H1 (cell line): ENCODE data around the gene SAMD14. TPM values are rescaled to one million over a fixed set of nuclear protein-coding genes. Genes with fewer than 3 reads are reported as not detected.

ENCODE experiments used
- CTCF ChIA-PET: fragments of 300-600 bp; sonication (Branson Sonifier 250); formaldehyde crosslinking; loops from one replicate; lab custom pipeline; 2021; ENCODE audit not compliant: partially characterized antibody; lab: Charles Lee
- POLR2A ChIA-PET: fragments of 300-600 bp; sonication (Branson Sonifier 250); formaldehyde crosslinking; loops from one replicate; lab custom pipeline; 2021; ENCODE audit warnings: inconsistent platforms; ENCODE audit not compliant: partially characterized antibody; lab: Charles Lee
- DNase-seq, 2 experiments: peaks; one replicate each; pipeline versions ENCODE4 v3.0.0 to v3.0.0-alpha.2; 2010 to 2022; ENCODE audit warnings: low spot score in 2 of 2, low read depth in 1 of 2, mixed read lengths in 1 of 2
- FAIRE-seq: peaks from 2 replicates; lab custom pipeline; 2011; peaks lifted over from hg19 to GRCh38; lab: Jason Lieb, UNC
- H2AFZ ChIP-seq: 2 replicates; pipeline ENCODE4 v1.8.1; 2012; ENCODE audit warnings: low read length, inconsistent platforms
- H2AK5ac ChIP-seq: 2 replicates; pipeline ENCODE4 v1.6.1; 2013; ENCODE audit warnings: low read depth, low read length
- H2BK120ac ChIP-seq: replicated peaks from 2 replicates; pipeline ENCODE3; 2013; ENCODE audit warnings: low read depth, low read length, inconsistent platforms
- H2BK12ac ChIP-seq: 2 replicates; pipeline ENCODE4 v1.6.1; 2013; ENCODE audit warnings: low read depth, low read length
- H2BK15ac ChIP-seq: 2 replicates; pipeline ENCODE4 v1.6.1; 2013; ENCODE audit warnings: low read length
- H2BK20ac ChIP-seq: 2 replicates; pipeline ENCODE4 v1.6.1; 2013; ENCODE audit warnings: low read length
- H2BK5ac ChIP-seq: 2 replicates; pipeline ENCODE4 v1.6.1; 2013; ENCODE audit warnings: low read depth, low read length
- H3K14ac ChIP-seq: 2 replicates; pipeline ENCODE4 v1.6.1; 2013; ENCODE audit warnings: inconsistent platforms; ENCODE audit not compliant: insufficient read length
- H3K18ac ChIP-seq: 2 replicates; pipeline ENCODE4 v1.6.1; 2013; ENCODE audit warnings: low read length; ENCODE audit errors: extremely low read depth
- H3K23ac ChIP-seq: 2 replicates; pipeline ENCODE4 v1.6.1; 2013; ENCODE audit warnings: inconsistent platforms; ENCODE audit not compliant: insufficient read length
- H3K23me2 ChIP-seq: 2 replicates; pipeline ENCODE4 v1.6.1; 2013; ENCODE audit warnings: low read depth, low read length
- H3K27ac ChIP-seq: 2 replicates; pipeline ENCODE4 v1.6.1; 2011; ENCODE audit warnings: low read depth, low read length, inconsistent platforms
- H3K27me3 ChIP-seq, 4 experiments: replicated peaks in 1 of 4; 1 replicate in 1 of 4; 2 replicates in 3 of 4; pipeline versions ENCODE4 v1.6.1 to v1.8.1; 2011 to 2013; ENCODE audit warnings: low read length in 3 of 4, mild to moderate bottlenecking in 3 of 4, inconsistent platforms in 2 of 4, mixed read lengths in 2 of 4, moderate library complexity in 1 of 4; ENCODE audit not compliant: control insufficient read depth in 3 of 4, insufficient read depth in 3 of 4; ENCODE audit errors: extremely low read depth in 1 of 4
- H3K36me3 ChIP-seq, 4 experiments: 2 replicates each; pipeline versions ENCODE4 v1.6.1 to v1.8.1; 2011 to 2013; ENCODE audit warnings: mild to moderate bottlenecking in 4 of 4, low read length in 3 of 4, moderate library complexity in 2 of 4, control low read depth in 1 of 4, inconsistent platforms in 1 of 4; ENCODE audit not compliant: insufficient read depth in 4 of 4, control insufficient read depth in 2 of 4
- H3K4ac ChIP-seq: replicated peaks from 2 replicates; pipeline ENCODE3; 2013; ENCODE audit warnings: low read length, low read depth, mixed read lengths, inconsistent platforms; ENCODE audit not compliant: insufficient read length
- H3K4me1 ChIP-seq, 4 experiments: replicated peaks in 1 of 4; 1 replicate in 1 of 4; 2 replicates in 3 of 4; pipeline versions ENCODE4 v1.6.1 to v1.8.1; 2011 to 2013; ENCODE audit warnings: low read length in 3 of 4, inconsistent platforms in 2 of 4, mixed read lengths in 1 of 4; ENCODE audit not compliant: insufficient read depth in 4 of 4, control insufficient read depth in 3 of 4
- H3K4me2 ChIP-seq, 2 experiments: 2 replicates each; pipeline versions ENCODE4 v1.6.1 to v1.8.1; 2011 to 2013; ENCODE audit warnings: low read depth in 2 of 2, low read length in 2 of 2, control low read depth in 1 of 2, inconsistent platforms in 1 of 2, mild to moderate bottlenecking in 1 of 2; ENCODE audit not compliant: insufficient read depth in 1 of 2
- H3K4me3 ChIP-seq, 4 experiments: fragments of 200-600, 300-600 bp in 1 of 4; sonication (generic), shearing (Covaris generic), sonication (Bioruptor Twin) in 1 of 4; 2 replicates each; pipeline versions ENCODE4 v1.5.1 to v1.8.1; 2011 to 2016; ENCODE audit warnings: low read length in 4 of 4, low read depth in 3 of 4, control low read depth in 2 of 4, inconsistent platforms in 2 of 4, mild to moderate bottlenecking in 2 of 4, mixed read lengths in 1 of 4, moderate library complexity in 1 of 4; ENCODE audit not compliant: insufficient read depth in 2 of 4; ENCODE audit errors: extremely low read depth in 1 of 4
- H3K56ac ChIP-seq: replicated peaks from 2 replicates; pipeline ENCODE3; 2013; ENCODE audit warnings: low read depth, mild to moderate bottlenecking, mixed read lengths, low read length, inconsistent platforms; ENCODE audit not compliant: insufficient read length
- H3K79me1 ChIP-seq: 2 replicates; pipeline ENCODE4 v1.6.1; 2013; ENCODE audit warnings: low read depth, low read length, control low read depth
- H3K79me2 ChIP-seq, 2 experiments: 2 replicates each; pipeline versions ENCODE4 v1.6.1 to v1.8.1; 2012 to 2013; ENCODE audit warnings: low read length in 2 of 2, mild to moderate bottlenecking in 2 of 2, inconsistent platforms in 1 of 2; ENCODE audit not compliant: insufficient read depth in 2 of 2, control insufficient read depth in 1 of 2
- H3K9ac ChIP-seq, 4 experiments: replicated peaks in 1 of 4; 1 replicate in 1 of 4; 2 replicates in 3 of 4; pipeline versions ENCODE4 v1.6.1 to v1.8.1; 2011 to 2013; ENCODE audit warnings: low read depth in 3 of 4, low read length in 3 of 4, control low read depth in 2 of 4, mild to moderate bottlenecking in 2 of 4, moderate library complexity in 2 of 4, inconsistent platforms in 1 of 4; ENCODE audit errors: extremely low read depth in 1 of 4
- H3K9me3 ChIP-seq, 2 experiments: 2 replicates each; pipeline versions ENCODE4 v1.6.1 to v1.8.1; 2012 to 2013; ENCODE audit warnings: mild to moderate bottlenecking in 2 of 2, moderate library complexity in 2 of 2, control low read depth in 1 of 2, inconsistent platforms in 1 of 2, low read depth in 1 of 2, low read length in 1 of 2, mixed read lengths in 1 of 2; ENCODE audit not compliant: insufficient read depth in 2 of 2
- H4K20me1 ChIP-seq, 2 experiments: replicated peaks in 1 of 2; 2 replicates each; pipeline versions ENCODE3 to v1.8.1; 2011 to 2013; ENCODE audit warnings: inconsistent platforms in 2 of 2, low read length in 2 of 2, mild to moderate bottlenecking in 1 of 2; ENCODE audit not compliant: insufficient read depth in 2 of 2, control insufficient read depth in 1 of 2
- H4K5ac ChIP-seq: 2 replicates; pipeline ENCODE4 v1.6.1; 2013; ENCODE audit warnings: low read length, low read depth, mixed read lengths, inconsistent platforms; ENCODE audit not compliant: insufficient read length
- H4K8ac ChIP-seq: 2 replicates; pipeline ENCODE4 v1.8.0; 2013; ENCODE audit warnings: mild to moderate bottlenecking, moderate library complexity, low read length, inconsistent platforms; ENCODE audit not compliant: insufficient read depth; ENCODE audit errors: extremely low read depth
- H4K91ac ChIP-seq: replicated peaks from 2 replicates; pipeline ENCODE3; 2013; ENCODE audit warnings: low read length, mixed read lengths, inconsistent platforms; ENCODE audit not compliant: insufficient read length
- GTF2F1 ChIP-seq: IDR thresholded peaks from 2 replicates; pipeline ENCODE4 v1.6.1; 2012; ENCODE audit warnings: low read depth, low read length, improper control_type of control experiment, borderline replicate concordance
- HDAC6 ChIP-seq: IDR thresholded peaks from one replicate; pipeline ENCODE4 v1.7.1; 2012; ENCODE audit warnings: low read depth, mild to moderate bottlenecking, inconsistent platforms, low read length, moderate library complexity
- POU5F1 ChIP-seq: IDR thresholded peaks from 2 replicates; pipeline ENCODE4 v1.6.1; 2011; ENCODE audit warnings: low read depth, mild to moderate bottlenecking, low read length, moderate library complexity
- RAD21 ChIP-seq, 2 experiments: IDR thresholded peaks in 1 of 2; conservative IDR thresholded peaks in 1 of 2; 2 replicates each; pipeline ENCODE4 v1.6.1; 2011; ENCODE audit warnings: low read depth in 2 of 2, low read length in 2 of 2, improper control_type of control experiment in 1 of 2, inconsistent platforms in 1 of 2, mild to moderate bottlenecking in 1 of 2, moderate library complexity in 1 of 2
- SP1 ChIP-seq: IDR thresholded peaks from 2 replicates; pipeline ENCODE4 v1.6.1; 2011; ENCODE audit warnings: low read depth, low read length
- WGBS, 2 experiments: shearing (Covaris generic) in 1 of 2; methylation state at CpG; one replicate each; pipeline versions ENCODE4 v1.1.6 to v1.1.7; 2013 to 2015; ENCODE audit warnings: low lambda C conversion rate in 2 of 2, mixed read lengths in 2 of 2, inconsistent platforms in 1 of 2, low coverage in 1 of 2, missing lambda C conversion rate in 1 of 2; ENCODE audit not compliant: insufficient replicate concordance in 2 of 2, insufficient coverage in 1 of 2, insufficient read length in 1 of 2; ENCODE audit errors: extremely low coverage in 1 of 2, missing lambda C conversion rate in 1 of 2; 5-methylcytosine and 5-hydroxymethylcytosine counted together
- polyA plus RNA-seq, 7 experiments: library from polyadenylated mRNA; depleted of rRNA in 3 of 7; stranded (reverse) in 5 of 7; unstranded in 2 of 7; fragments of >200 nt in 5 of 7; fragments of 200-250 nt in 2 of 7; gene quantifications; 1 replicate in 5 of 7; 2 replicates in 1 of 7; 4 replicates in 1 of 7; pipeline versions ENCODE4 v1.2.1 to v1.2.3, GENCODE V29; 2011 to 2013; ENCODE audit warnings: missing spikeins in 2 of 7, mixed read lengths in 2 of 7
- total RNA-seq: library from RNA; stranded (reverse); fragmentation: NEBNext Ultra II Directional; extraction: Animal tissue kit (Norgen Biotek cat#: 25700); gene quantifications from 2 replicates; pipeline ENCODE4 v1.2.1, GENCODE V29; 2021

SAMD14 gene
- total and polyA plus RNA-seq, 2 of the 8 experiments (the other 6 are each of a cell fraction or from before 2014, with no cell fraction given) = 5.7 to 5.8 TPM

DNA sequence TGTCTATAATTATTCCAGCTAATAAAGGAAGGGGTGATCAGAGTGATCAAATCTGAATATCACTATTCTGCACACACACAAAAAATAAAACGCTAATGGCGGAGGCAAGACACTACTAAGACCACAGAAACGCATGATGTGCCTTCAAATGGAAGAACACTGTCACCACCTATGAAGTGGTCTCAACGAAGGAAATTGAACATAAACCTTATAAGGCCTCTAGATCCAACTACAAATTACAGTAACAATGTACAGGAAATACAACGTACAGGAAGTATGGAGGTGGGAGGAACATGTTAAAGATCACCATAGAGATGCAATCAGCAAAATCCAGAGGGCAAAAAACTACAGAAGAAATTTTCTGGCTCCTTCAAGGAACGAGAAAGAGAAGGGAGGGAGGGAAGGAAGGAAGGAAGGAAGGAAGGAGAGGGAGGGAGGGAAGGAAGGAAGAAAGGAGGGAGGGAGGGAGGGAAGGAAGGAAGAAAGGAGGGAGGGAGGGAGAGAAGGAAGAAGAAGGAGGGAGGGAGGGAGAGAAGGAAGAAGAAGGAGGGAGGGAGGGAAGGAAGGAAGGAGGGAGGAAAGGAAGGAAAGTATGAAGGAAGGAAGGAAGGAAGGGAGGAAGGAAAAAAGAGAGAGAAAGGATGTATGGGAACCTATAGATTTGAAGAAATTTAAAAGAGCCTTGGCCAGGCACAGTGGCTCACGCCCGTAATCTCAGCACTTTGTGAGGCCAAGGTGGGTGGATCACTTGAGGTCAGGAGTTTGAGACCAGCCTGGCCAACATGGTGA lies 32.7 kb upstream of the SAMD14 start:
- peaks cover 12% of the 10 kb centered on the region for H3K23me2 ChIP-seq
- H3K27me3 ChIP-seq = peaks cover 0 to 6% (median 0%) of the 10 kb centered on the region in 4 experiments; a peak in 2 of 7 replicates
- no peak overlapping the region for H3K27ac ChIP-seq
- no peak overlapping the region for H3K14ac ChIP-seq
- peaks cover 0 to 12% (median 6%) of the 10 kb centered on the region in 4 experiments; a peak in 3 of 7 replicates for H3K4me1 ChIP-seq
- WGBS, 2 experiments = 83% methylated on average over 8 of the region's 8 CpGs; no CpG with 5 or more reads in 1 of the 2 experiments
- H3K79me2 ChIP-seq = no peaks in the 10 kb centered on the region
- no peak overlapping the region for H4K5ac ChIP-seq
- no peak overlapping the region for H2BK12ac ChIP-seq
- FAIRE-seq = no peak
- H3K23ac ChIP-seq = no peak overlapping the region
- no peak for DNase-seq
- H2BK15ac ChIP-seq = no peak overlapping the region
- H2BK5ac ChIP-seq = no peak overlapping the region
- H3K18ac ChIP-seq = no peak overlapping the region
- H3K9me3 ChIP-seq = no peaks in the 10 kb centered on the region
- H2AK5ac ChIP-seq = no peak overlapping the region
- no peaks in the 10 kb centered on the region for H3K79me1 ChIP-seq
- H2BK20ac ChIP-seq = no peak overlapping the region
- H3K4me3 ChIP-seq = no peak overlapping the region
- no peak overlapping the region for H2BK120ac ChIP-seq
- no peak overlapping the region for H3K56ac ChIP-seq
- H3K36me3 ChIP-seq = no peaks in the 10 kb centered on the region
- no peak overlapping the region for H3K4ac ChIP-seq
- TF ChIP-seq SP1 (no peak), HDAC6 (no peak), RAD21 (IDR thresholded peaks at IDR 0.05 in 1 of 2, conservative IDR thresholded peaks at IDR 0.05 in 1 of 2; ENCODE audit: low read depth in 2 of 2, low read length in 2 of 2) (no peak), POU5F1 (no peak), GTF2F1 (no peak)
- no peak overlapping the region for H4K8ac ChIP-seq
- H4K91ac ChIP-seq = no peak overlapping the region
- H3K9ac ChIP-seq = no peak overlapping the region
- ChIA-PET POLR2A (interaction anchor here (0.8 to 2.7 kb wide), 2 partner anchors 11 to 37 kb away, joined by 3 to 25 read pairs; no protein-coding TSS in a partner anchor), CTCF (interaction anchor here (0.6 to 17.0 kb wide), 39 partner anchors 7 to 400 kb away, joined by 3 to 299 read pairs (median 6); partner anchors contain the start of genes PPP1R9B and SAMD14)
- H4K20me1 ChIP-seq = no peaks in the 10 kb centered on the region
- peak overlapping the region in 1 of 2 experiments; percentile 35; a peak in 1 of 4 replicates for H3K4me2 ChIP-seq
- H2AFZ ChIP-seq = no peak overlapping the region
